Measurements from ENCODE around the gene CYB5R3. TPM values are rescaled to one million over a fixed set of nuclear protein-coding genes. Genes with fewer than 3 reads are reported as not detected.
A peak's percentile ranks its signal among the peaks of the same experiment; 100 is the strongest.

Gene CYB5R3
- total RNA-seq, 1 experiment from 2014 or later, result 172 TPM

- POLR2A ChIA-PET (ENCODE audit: low non-redundant PET), result interaction anchor here (0.6 kb wide), 1 partner anchor 19 kb away, joined by 3 read pairs; no protein-coding TSS in a partner anchor
- no peaks in the 10 kb centered on the region for H3K4me1 ChIP-seq (ENCODE audit: insufficient read depth, low read length, poor library complexity, severe bottlenecking)
- H3K9me3 ChIP-seq (ENCODE audit: low read depth, low read length, poor library complexity, severe bottlenecking), result no peaks in the 10 kb centered on the region
- peak overlapping the region; percentile 47 for H3K27ac ChIP-seq (ENCODE audit: low read depth, low read length, poor library complexity, severe bottlenecking)
- BruUV-seq (replicated peaks), result no TSS peak
- intact Hi-C loops (cut with micrococcal nuclease; ENCODE audit: unreplicated experiment), result no loop called here
- no peaks in the 10 kb centered on the region for H3K27me3 ChIP-seq (replicated peaks; ENCODE audit: insufficient read depth, low read depth, low read length, poor library complexity)
- no peak overlapping the region for H3K4me3 ChIP-seq (ENCODE audit: low read depth, low read length, poor library complexity, severe bottlenecking)
- no peak for DNase-seq (ENCODE audit: low spot score)
- no peak for TF ChIP-seq EZH2 (IDR thresholded peaks at IDR 0.05; ENCODE audit: borderline replicate concordance, low read depth, low read length, poor library complexity, severe bottlenecking)
- no peak for TF ChIP-seq CTCF (conservative IDR thresholded peaks at IDR 0.05; ENCODE audit: low read depth, low read length)
- CTCF ChIA-PET, result no interaction called here
- H3K36me3 ChIP-seq (ENCODE audit: insufficient read depth, low read length, poor library complexity, severe bottlenecking), result peaks cover 39% of the 10 kb centered on the region
Measured at GRCh38 chr22:42624551-42625106, 24.6 kb downstream of the CYB5R3 start.

GRCh38 chr22:42623756-42624441, 25.3 kb downstream of the CYB5R3 start:
- intact Hi-C loops (cut with micrococcal nuclease; ENCODE audit: unreplicated experiment), result no loop called here
- Histone ChIP-seq H3K9me3 (ENCODE audit: low read depth, low read length, poor library complexity, severe bottlenecking) (no peaks in the 10 kb centered on the region), H3K4me3 (ENCODE audit: low read depth, low read length, poor library complexity, severe bottlenecking) (no peak overlapping the region), H3K36me3 (ENCODE audit: insufficient read depth, low read length, poor library complexity, severe bottlenecking) (peaks cover 45% of the 10 kb centered on the region), H3K27me3 (replicated peaks; ENCODE audit: insufficient read depth, low read depth, low read length, poor library complexity) (no peaks in the 10 kb centered on the region), H3K27ac (ENCODE audit: low read depth, low read length, poor library complexity, severe bottlenecking) (peak overlapping the region; percentile 47), H3K4me1 (ENCODE audit: insufficient read depth, low read length, poor library complexity, severe bottlenecking) (no peaks in the 10 kb centered on the region)
- POLR2A ChIA-PET (ENCODE audit: low non-redundant PET), result interaction anchor here (0.6 kb wide), 1 partner anchor 19 kb away, joined by 3 read pairs; no protein-coding TSS in a partner anchor
- BruUV-seq (replicated peaks), result no TSS peak
- no peak for TF ChIP-seq EZH2 (IDR thresholded peaks at IDR 0.05; ENCODE audit: borderline replicate concordance, low read depth, low read length, poor library complexity, severe bottlenecking)
- TF ChIP-seq CTCF (conservative IDR thresholded peaks at IDR 0.05; ENCODE audit: low read depth, low read length), result no peak
- DNase-seq (ENCODE audit: low spot score), result peak; percentile 56
- CTCF ChIA-PET, result no interaction called here

GRCh38 chr22:42623301-42623751, 25.9 kb downstream of the CYB5R3 start:
- TF ChIP-seq CTCF (conservative IDR thresholded peaks at IDR 0.05; ENCODE audit: low read depth, low read length) (no peak), EZH2 (IDR thresholded peaks at IDR 0.05; ENCODE audit: borderline replicate concordance, low read depth, low read length, poor library complexity, severe bottlenecking) (no peak)
- Histone ChIP-seq H3K9me3 (ENCODE audit: low read depth, low read length, poor library complexity, severe bottlenecking) (no peaks in the 10 kb centered on the region), H3K36me3 (ENCODE audit: insufficient read depth, low read length, poor library complexity, severe bottlenecking) (peaks cover 40% of the 10 kb centered on the region), H3K27ac (ENCODE audit: low read depth, low read length, poor library complexity, severe bottlenecking) (no peak overlapping the region), H3K4me3 (ENCODE audit: low read depth, low read length, poor library complexity, severe bottlenecking) (no peak overlapping the region), H3K4me1 (ENCODE audit: insufficient read depth, low read length, poor library complexity, severe bottlenecking) (no peaks in the 10 kb centered on the region), H3K27me3 (replicated peaks; ENCODE audit: insufficient read depth, low read depth, low read length, poor library complexity) (no peaks in the 10 kb centered on the region)
- intact Hi-C loops (cut with micrococcal nuclease; ENCODE audit: unreplicated experiment), result no loop called here
- no peak for DNase-seq (ENCODE audit: low spot score)
- POLR2A ChIA-PET (ENCODE audit: low non-redundant PET), result no interaction called here
- CTCF ChIA-PET, result no interaction called here
- BruUV-seq (replicated peaks), result no TSS peak
